GM12878 (cell line): ENCODE measurements around the gene VLDLR. TPM values are rescaled to one million over a fixed set of nuclear protein-coding genes. Genes with fewer than 3 reads are reported as not detected.

Experiments used
- ATAC-seq: fragments of 200-7000 bp; cut with Tn5 transposase; 3 replicates; pipeline ENCODE4 v1.9.1; 2020; ENCODE audit warnings: mild to moderate bottlenecking, moderate library complexity
- BruUV-seq: library from RNA; stranded (reverse); fragments of 400-500 nt; replicated peaks from 2 replicates; lab custom pipeline; 2021; lab: Mats Ljungman, UMichigan
- CTCF ChIA-PET: fragments of 300-600 bp; sonication (Branson Sonifier 250); formaldehyde crosslinking; extraction: SDS; loops from one replicate; lab custom pipeline; 2021; ENCODE audit warnings: inconsistent platforms; lab: Yijun Ruan, JAX
- POLR2A ChIA-PET: fragments of 350-600 bp; formaldehyde crosslinking; extraction: SDS; loops from one replicate; lab custom pipeline; 2021; ENCODE audit warnings: inconsistent platforms; lab: Charles Lee
- RAD21 ChIA-PET: fragments of 300-600 bp; sonication (Branson Sonifier 250); formaldehyde crosslinking; loops from one replicate; lab custom pipeline; 2023; ENCODE audit warnings: antibody characterized with exemption; ENCODE audit not compliant: unreplicated experiment; lab: Charles Lee
- SMC1A ChIA-PET: fragments of 300-600 bp; sonication (Branson Sonifier 250); formaldehyde crosslinking; loops from one replicate; lab custom pipeline; 2023; ENCODE audit not compliant: unreplicated experiment, uncharacterized antibody; lab: Charles Lee
- DNase-seq: peaks from one replicate; pipeline ENCODE4 v3.0.0-alpha.2; 2011; ENCODE audit warnings: low read depth, low spot score
- FAIRE-seq: peaks from 3 replicates; lab custom pipeline; 2011; peaks lifted over from hg19 to GRCh38; lab: Jason Lieb, UNC
- H2AFZ ChIP-seq: 2 replicates; pipeline ENCODE4 v1.6.0; 2011; ENCODE audit warnings: low read depth, low read length, control low read depth; ENCODE audit not compliant: control insufficient read depth
- H3K27ac ChIP-seq: 2 replicates; pipeline ENCODE4 v1.5.1; 2011; ENCODE audit warnings: control low read depth; ENCODE audit not compliant: control insufficient read depth, insufficient read depth
- H3K27me3 ChIP-seq, 2 experiments: replicated peaks in 1 of 2; 2 replicates each; pipeline versions ENCODE4 v1.6.0 to v1.6.1; 2011; ENCODE audit warnings: low read length in 1 of 2; ENCODE audit not compliant: control insufficient read depth in 2 of 2, insufficient read depth in 2 of 2
- H3K36me3 ChIP-seq, 2 experiments: 2 replicates each; pipeline ENCODE4 v1.5.1; 2011; ENCODE audit warnings: low read length in 1 of 2; ENCODE audit not compliant: control insufficient read depth in 2 of 2, insufficient read depth in 2 of 2
- H3K4me1 ChIP-seq: 2 replicates; pipeline ENCODE4 v1.6.1; 2011; ENCODE audit warnings: mild to moderate bottlenecking, low read length, moderate library complexity, mixed read lengths; ENCODE audit not compliant: control insufficient read depth, insufficient read depth
- H3K4me2 ChIP-seq: 2 replicates; pipeline ENCODE4 v1.6.0; 2011; ENCODE audit warnings: control low read depth; ENCODE audit not compliant: control insufficient read depth, insufficient read depth
- H3K4me3 ChIP-seq: fragments of 200-600 bp; sonication (generic); 2 replicates; pipeline ENCODE4 v1.5.1; 2016
- H3K79me2 ChIP-seq: 2 replicates; pipeline ENCODE4 v1.6.0; 2011; ENCODE audit warnings: low read length; ENCODE audit not compliant: control insufficient read depth, insufficient read depth
- H3K9ac ChIP-seq: 2 replicates; pipeline ENCODE4 v1.8.0; 2011; ENCODE audit warnings: low read length, control low read depth, mixed read lengths; ENCODE audit not compliant: control insufficient read depth, insufficient read depth
- H3K9me3 ChIP-seq: replicated peaks from 3 replicates; pipeline ENCODE4 v1.5.1; 2011; ENCODE audit warnings: mild to moderate bottlenecking, low read length; ENCODE audit not compliant: control insufficient read depth, insufficient read depth
- H4K20me1 ChIP-seq: 2 replicates; pipeline ENCODE4 v1.6.0; 2011; ENCODE audit not compliant: control insufficient read depth, insufficient read depth
- BACH1 ChIP-seq: fragments of 450-650 bp; IDR thresholded peaks from 2 replicates; pipeline ENCODE4 v1.6.1; 2017; ENCODE audit warnings: mild to moderate bottlenecking, borderline replicate concordance
- CBX3 ChIP-seq: fragments of 200-600 bp; sonication (generic); IDR thresholded peaks from 2 replicates; pipeline ENCODE4 v1.6.1; 2016; ENCODE audit warnings: low read depth, borderline replicate concordance
- CHD1 ChIP-seq: IDR thresholded peaks from 2 replicates; pipeline ENCODE4 v1.6.1; 2012; ENCODE audit warnings: low read depth, low read length, improper control_type of control experiment
- IKZF1 ChIP-seq: fragments of 450-650 bp; conservative IDR thresholded peaks from 2 replicates; pipeline ENCODE4 v1.6.1; 2017; ENCODE audit warnings: antibody characterized with exemption, mild to moderate bottlenecking
- MLLT1 ChIP-seq: fragments of 450-650 bp; IDR thresholded peaks from 2 replicates; pipeline ENCODE4 v1.6.1; 2016; ENCODE audit warnings: mild to moderate bottlenecking
- PBX3 ChIP-seq: IDR thresholded peaks from 2 replicates; pipeline ENCODE4 v1.6.1; 2011; ENCODE audit warnings: mild to moderate bottlenecking, low read depth, low read length, moderate library complexity; ENCODE audit not compliant: insufficient replicate concordance
- POLR2AphosphoS5 ChIP-seq: IDR thresholded peaks from 2 replicates; pipeline ENCODE4 v1.6.1; 2011; ENCODE audit warnings: mild to moderate bottlenecking, low read length, inconsistent platforms
- RCOR1 ChIP-seq: conservative IDR thresholded peaks from 2 replicates; pipeline ENCODE4 v1.6.1; 2012; ENCODE audit warnings: low read depth, low read length, improper control_type of control experiment
- RFX5 ChIP-seq: IDR thresholded peaks from 2 replicates; pipeline ENCODE4 v1.6.1; 2011; ENCODE audit warnings: low read depth, low read length, improper control_type of control experiment
- SKIL ChIP-seq: fragments of 450-650 bp; IDR thresholded peaks from 2 replicates; pipeline ENCODE4 v1.6.1; 2017; ENCODE audit warnings: mild to moderate bottlenecking, low read depth, inconsistent platforms; ENCODE audit not compliant: poor library complexity, severe bottlenecking
- SMARCA5 ChIP-seq: fragments of 450-650 bp; IDR thresholded peaks from 2 replicates; pipeline ENCODE4 v1.6.1; 2017; ENCODE audit warnings: mild to moderate bottlenecking
- STAT1 ChIP-seq: fragments of 450-650 bp; conservative IDR thresholded peaks from 2 replicates; pipeline ENCODE4 v1.6.1; 2014; ENCODE audit warnings: antibody characterized with exemption, mild to moderate bottlenecking
- TCF3 ChIP-seq: IDR thresholded peaks from 2 replicates; pipeline ENCODE4 v1.6.1; 2012; ENCODE audit warnings: low read depth, mild to moderate bottlenecking, low read length, borderline replicate concordance; ENCODE audit not compliant: insufficient read depth
- ZNF207 ChIP-seq: fragments of 450-650 bp; IDR thresholded peaks from 2 replicates; pipeline ENCODE4 v1.6.1; 2014; ENCODE audit warnings: antibody characterized with exemption, mild to moderate bottlenecking, borderline replicate concordance
- ZNF217 ChIP-seq: fragments of 450-650 bp; IDR thresholded peaks from 2 replicates; pipeline ENCODE4 v1.6.1; 2017; ENCODE audit warnings: antibody characterized with exemption, mild to moderate bottlenecking
- WGBS: methylation state at CpG from one replicate; pipeline ENCODE4 v1.1.6; 2016; ENCODE audit warnings: low lambda C conversion rate; ENCODE audit not compliant: insufficient replicate concordance, insufficient coverage; ENCODE audit errors: missing lambda C conversion rate; 5-methylcytosine and 5-hydroxymethylcytosine counted together
- in situ Hi-C: fragments of 300-500 bp; cut with MboI; formaldehyde crosslinking; loops from 9 replicates; pipeline ENCODE4 v1.14.3; 2018; ENCODE audit warnings: mixed read lengths
- intact Hi-C: fragments of 100-400 bp; cut with micrococcal nuclease; formaldehyde crosslinking; loops from one replicate; pipeline ENCODE4 v1.14.2; 2022; ENCODE audit not compliant: unreplicated experiment
- polyA plus RNA-seq, 11 experiments: library from polyadenylated mRNA; depleted of rRNA in 4 of 11; unstranded in 6 of 11; stranded (reverse) in 5 of 11; fragments of >200 nt; fragmentation: Nextera tagmentation in 4 of 11; fragmentation: Illumina TruSeq in 1 of 11; extraction: Ambion mirVana in 4 of 11; extraction: Trizol in 1 of 11; gene quantifications; 1 replicate in 1 of 11; 2 replicates in 10 of 11; pipeline versions ENCODE4 v1.2.1 to v1.2.3, GENCODE V29; 2011 to 2016; ENCODE audit warnings: inconsistent platforms in 2 of 11, missing spikeins in 2 of 11, low read depth in 1 of 11
- total RNA-seq, 4 experiments: library from RNA; depleted of rRNA in 3 of 4; stranded (reverse); fragments of >200 nt in 3 of 4; fragmentation: Illumina TruSeq in 1 of 4; extraction: Trizol in 1 of 4; gene quantifications; 2 replicates each; pipeline versions ENCODE4 v1.2.1 to v1.2.3, GENCODE V29; 2013 to 2021

Gene VLDLR
- total and polyA plus RNA-seq, 10 of the 15 experiments (the other 5 are each of a cell fraction or from before 2014, with no cell fraction given), result 0.14 to 5.9 (median 0.57) TPM

GRCh38 chr9:2637390-2637789 lies 15.8 kb downstream of the VLDLR start (continued):
- no peak for TF ChIP-seq POLR2AphosphoS5

- H3K4me2 ChIP-seq, result no peak overlapping the region
- no peaks in the 10 kb centered on the region for H3K9me3 ChIP-seq
- FAIRE-seq (peak; percentile 18), DNase-seq (no peak), ATAC-seq (peak; percentile 95)
- intact Hi-C loops, result no loop called here
- BruUV-seq, result no TSS peak
- CTCF ChIA-PET, result no interaction called here
- no peak overlapping the region for H3K9ac ChIP-seq
- H3K27me3 ChIP-seq, result no peaks in the 10 kb centered on the region
- no peak overlapping the region for H2AFZ ChIP-seq
- in situ Hi-C loops, result no loop called here
- no peaks in the 10 kb centered on the region for H3K4me1 ChIP-seq
- H3K79me2 ChIP-seq, result no peaks in the 10 kb centered on the region
- SMC1A ChIA-PET, result interaction anchor here (0.9 to 1.9 kb wide), 6 partner anchors 9 to 171 kb away, joined by 3 to 6 read pairs (median 4); no protein-coding TSS in a partner anchor
- WGBS, result 19% methylated on average over 3 of the region's 3 CpGs
- H3K36me3 ChIP-seq, result no peaks in the 10 kb centered on the region
- no peaks in the 10 kb centered on the region for H4K20me1 ChIP-seq
- H3K27ac ChIP-seq, result no peak overlapping the region
- RAD21 ChIA-PET, result interaction anchor here (1.0 to 1.8 kb wide), 4 partner anchors 11 to 89 kb away, joined by 3 to 5 read pairs (median 4); no protein-coding TSS in a partner anchor
- POLR2A ChIA-PET, result interaction anchor here (0.7 kb wide), 1 partner anchor 14 kb away, joined by 3 read pairs; no protein-coding TSS in a partner anchor
- no peak overlapping the region for H3K4me3 ChIP-seq
- no peak for TF ChIP-seq MLLT1
- no peak for TF ChIP-seq STAT1
- no peak for TF ChIP-seq CBX3
- no peak for TF ChIP-seq PBX3
- TF ChIP-seq SKIL, result no peak
- TF ChIP-seq POLR2AphosphoS5, result no peak
- no peak for TF ChIP-seq ZNF217
- no peak for TF ChIP-seq RCOR1
- no peak for TF ChIP-seq ZNF207
- TF ChIP-seq BACH1, result no peak
- no peak for TF ChIP-seq TCF3
- no peak for TF ChIP-seq RFX5
- no peak for TF ChIP-seq IKZF1
- TF ChIP-seq SMARCA5, result no peak
- TF ChIP-seq CHD1, result no peak
Measured at GRCh38 chr9:2638871-2639673, 17.5 kb downstream of the VLDLR start.
